Measurements from ENCODE around the gene SLC38A9. TPM values are rescaled to one million over a fixed set of nuclear protein-coding genes. Genes with fewer than 3 reads are reported as not detected.
"Not testable (repeated sequence)": the region's sequence is repeated elsewhere in the genome, so short reads cannot be mapped to it uniquely, and the experiment has no call there.

SLC38A9 gene
- total RNA-seq (10 to 100 TPM; 24.6 to 31.0 TPM), polyA plus RNA-seq (10 to 100 TPM; 11.4 to 12.7 TPM)

DNA sequence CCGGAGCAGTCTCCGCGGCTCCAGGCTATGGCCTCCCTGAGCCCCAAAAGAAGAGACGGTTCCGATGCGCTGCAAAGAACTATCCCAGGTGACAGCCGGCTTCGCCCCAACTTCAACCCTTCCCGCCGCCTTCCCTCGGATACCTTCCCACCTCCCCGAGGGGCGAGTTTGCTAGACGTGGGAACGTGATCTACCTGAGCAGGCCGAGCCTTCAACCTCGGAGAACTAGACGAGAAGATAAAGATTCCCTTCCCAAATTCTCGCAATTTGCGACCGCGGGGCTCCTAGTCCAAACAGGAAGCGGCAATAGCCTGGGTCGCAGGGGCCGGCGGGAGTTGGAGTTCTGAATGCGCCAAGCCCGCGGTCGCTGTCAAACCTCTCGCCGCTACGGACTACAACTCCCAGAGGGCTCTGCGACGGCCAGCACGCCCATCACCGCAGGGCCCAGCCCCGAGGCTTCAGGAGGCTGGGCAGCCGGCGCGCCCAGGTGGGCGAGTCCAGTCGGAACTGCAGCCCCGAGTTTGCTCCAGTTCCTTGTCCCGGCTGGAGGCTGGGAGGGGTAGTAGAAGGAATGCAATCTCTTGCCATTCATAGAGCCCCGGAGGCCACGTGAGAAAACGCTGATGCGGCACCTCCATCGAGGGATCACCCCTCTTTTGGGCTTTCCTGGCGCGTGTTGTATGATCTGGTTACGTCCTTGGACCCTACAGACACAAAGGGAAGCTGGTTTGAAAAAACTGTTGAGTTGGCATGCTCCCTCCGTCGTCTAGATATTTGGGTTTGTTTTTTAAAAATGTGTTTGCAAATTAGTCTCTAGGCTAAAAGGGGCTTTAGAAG is at the start of gene SLC38A9:
TSS of gene SLC38A9 (minus strand) at position 302 of the 837 bp plus-strand sequence. CDS start 14,366 bp downstream, outside the sequence.
- Histone ChIP-seq H3K4me1 (ENCODE audit: control insufficient read depth in 4 of 4, insufficient read depth in 4 of 4, low read length in 3 of 4) (peaks cover 0 to 13% (median 11%) of the 10 kb centered on the region in 4 donors), H3K4me3 (ENCODE audit: low read depth in 1 of 3, low read length in 3 of 3) (peak within 1 kb of the TSS; percentile 82 to 93 (median 92)), H3K27ac (ENCODE audit: low read depth in 1 of 2, low read length in 2 of 2) (peak within 1 kb of the TSS; percentile 8 to 23), H3K27me3 (ENCODE audit: control insufficient read depth in 4 of 4, insufficient read depth in 4 of 4, low read length in 3 of 4) (no peaks in the 10 kb centered on the region), H3K36me3 (ENCODE audit: control insufficient read depth in 4 of 4, insufficient read depth in 3 of 4, low read depth in 1 of 4, low read length in 3 of 4) (no peaks in the 10 kb centered on the region), H3K9ac (ENCODE audit: low read depth in 1 of 2, low read length in 2 of 2) (peak within 1 kb of the TSS; percentile 66 to 83), H3K9me3 (ENCODE audit: control insufficient read depth in 4 of 4, low read length in 3 of 4) (no peaks in the 10 kb centered on the region)
- TF ChIP-seq REST (IDR thresholded peaks at IDR 0.05) (peak; percentile 49), NR2F2 (IDR thresholded peaks at IDR 0.05) (no peak), SP1 (IDR thresholded peaks at IDR 0.05) (peak; percentile 52), JUND (IDR thresholded peaks at IDR 0.05) (no peak), RAD21 (IDR thresholded peaks at IDR 0.05) (peak; percentile 44 to 60), YY1 (IDR thresholded peaks at IDR 0.05) (peak; percentile 78), RXRA (IDR thresholded peaks at IDR 0.05) (no peak), FOXA1 (IDR thresholded peaks at IDR 0.05) (no peak), MAX (IDR thresholded peaks at IDR 0.05) (peak; percentile 52), GABPA (IDR thresholded peaks at IDR 0.05 in 1 of 2, conservative IDR thresholded peaks at IDR 0.05 in 1 of 2) (peak; percentile 27 to 84), HNF4A (conservative IDR thresholded peaks at IDR 0.05) (peak in 1 of 2 donors; percentile 42), FOXA2 (IDR thresholded peaks at IDR 0.05) (peak; percentile 5)
- TF ChIP-seq, protein P1, sequence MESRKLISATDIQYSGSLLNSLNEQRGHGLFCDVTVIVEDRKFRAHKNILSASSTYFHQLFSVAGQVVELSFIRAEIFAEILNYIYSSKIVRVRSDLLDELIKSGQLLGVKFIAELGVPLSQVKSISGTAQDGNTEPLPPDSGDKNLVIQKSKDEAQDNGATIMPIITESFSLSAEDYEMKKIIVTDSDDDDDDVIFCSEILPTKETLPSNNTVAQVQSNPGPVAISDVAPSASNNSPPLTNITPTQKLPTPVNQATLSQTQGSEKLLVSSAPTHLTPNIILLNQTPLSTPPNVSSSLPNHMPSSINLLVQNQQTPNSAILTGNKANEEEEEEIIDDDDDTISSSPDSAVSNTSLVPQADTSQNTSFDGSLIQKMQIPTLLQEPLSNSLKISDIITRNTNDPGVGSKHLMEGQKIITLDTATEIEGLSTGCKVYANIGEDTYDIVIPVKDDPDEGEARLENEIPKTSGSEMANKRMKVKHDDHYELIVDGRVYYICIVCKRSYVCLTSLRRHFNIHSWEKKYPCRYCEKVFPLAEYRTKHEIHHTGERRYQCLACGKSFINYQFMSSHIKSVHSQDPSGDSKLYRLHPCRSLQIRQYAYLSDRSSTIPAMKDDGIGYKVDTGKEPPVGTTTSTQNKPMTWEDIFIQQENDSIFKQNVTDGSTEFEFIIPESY (IDR thresholded peaks at IDR 0.05): peak; percentile 11
- under 1% methylated on average over 55 of the region's 55 CpGs for WGBS
- peak; percentile 96 for DNase-seq (ENCODE audit: low spot score)

GRCh38 chr5:55761721-55762120 is 49.6 kb upstream of the SLC38A9 start:
- H3K9me3 ChIP-seq (ENCODE audit: control insufficient read depth in 4 of 4, low read length in 3 of 4): not testable (repeated sequence)

More at GRCh38 chr5:55761721-55762120, 49.6 kb upstream of the SLC38A9 start:
- H3K9ac ChIP-seq (ENCODE audit: low read depth in 1 of 2, low read length in 2 of 2); H3K27me3 ChIP-seq (ENCODE audit: control insufficient read depth in 4 of 4, insufficient read depth in 4 of 4, low read length in 3 of 4); DNase-seq (ENCODE audit: low spot score); H3K27ac ChIP-seq (ENCODE audit: low read depth in 1 of 2, low read length in 2 of 2); H3K4me1 ChIP-seq (ENCODE audit: control insufficient read depth in 4 of 4, insufficient read depth in 4 of 4, low read length in 3 of 4); H3K36me3 ChIP-seq (ENCODE audit: control insufficient read depth in 4 of 4, insufficient read depth in 3 of 4, low read depth in 1 of 4, low read length in 3 of 4); H3K4me3 ChIP-seq (ENCODE audit: low read depth in 1 of 3, low read length in 3 of 3): not testable (repeated sequence)
- 91% methylated on average over 7 of the region's 7 CpGs for WGBS

Data from liver (tissue), 9 donors.